Measurements from ENCODE around the gene TMOD2. TPM values are rescaled to one million over a fixed set of nuclear protein-coding genes. Genes with fewer than 3 reads are reported as not detected.
A peak's percentile ranks its signal among the peaks of the same experiment; 100 is the strongest.

The TMOD2 gene
- total RNA-seq, 6 experiments from 2014 or later = 1.1 to 2.5 (median 1.3) TPM

DNA sequence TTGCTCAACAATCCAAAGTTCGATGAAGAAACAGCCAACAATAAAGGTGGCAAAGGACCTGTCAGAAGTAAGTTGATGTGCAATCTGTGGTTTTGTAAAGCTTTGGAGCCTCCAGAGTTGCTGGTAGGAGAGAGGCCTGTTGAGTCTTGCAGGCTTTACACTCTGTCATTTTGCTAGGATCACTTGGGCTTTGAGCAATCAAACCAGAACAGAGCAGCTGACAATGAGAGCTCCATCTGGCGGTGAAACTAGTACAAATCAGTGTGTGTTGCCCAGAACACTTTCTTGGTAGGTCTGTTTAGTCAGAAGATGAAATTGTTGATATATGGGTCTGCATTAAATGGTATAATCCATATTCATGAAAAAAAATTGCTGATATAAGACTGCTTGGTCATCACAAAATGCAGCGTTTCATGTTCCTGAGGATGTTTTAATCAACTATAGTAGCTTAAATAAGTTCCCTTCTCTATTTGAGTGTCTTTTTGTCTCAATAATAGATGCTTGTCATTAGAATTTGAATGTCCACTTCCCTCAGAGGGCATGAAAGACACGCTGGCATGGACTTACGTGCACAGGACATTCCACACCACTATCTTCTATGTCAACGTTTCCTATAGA is 25.7 kb downstream of the TMOD2 start:
- ATAC-seq (peak; percentile 93 to 96 (median 94)), DNase-seq (peak in 1 of 3 donors; percentile 70)
- no peak for TF ChIP-seq POLR2A (IDR thresholded peaks at IDR 0.05)
- TF ChIP-seq, protein P1, sequence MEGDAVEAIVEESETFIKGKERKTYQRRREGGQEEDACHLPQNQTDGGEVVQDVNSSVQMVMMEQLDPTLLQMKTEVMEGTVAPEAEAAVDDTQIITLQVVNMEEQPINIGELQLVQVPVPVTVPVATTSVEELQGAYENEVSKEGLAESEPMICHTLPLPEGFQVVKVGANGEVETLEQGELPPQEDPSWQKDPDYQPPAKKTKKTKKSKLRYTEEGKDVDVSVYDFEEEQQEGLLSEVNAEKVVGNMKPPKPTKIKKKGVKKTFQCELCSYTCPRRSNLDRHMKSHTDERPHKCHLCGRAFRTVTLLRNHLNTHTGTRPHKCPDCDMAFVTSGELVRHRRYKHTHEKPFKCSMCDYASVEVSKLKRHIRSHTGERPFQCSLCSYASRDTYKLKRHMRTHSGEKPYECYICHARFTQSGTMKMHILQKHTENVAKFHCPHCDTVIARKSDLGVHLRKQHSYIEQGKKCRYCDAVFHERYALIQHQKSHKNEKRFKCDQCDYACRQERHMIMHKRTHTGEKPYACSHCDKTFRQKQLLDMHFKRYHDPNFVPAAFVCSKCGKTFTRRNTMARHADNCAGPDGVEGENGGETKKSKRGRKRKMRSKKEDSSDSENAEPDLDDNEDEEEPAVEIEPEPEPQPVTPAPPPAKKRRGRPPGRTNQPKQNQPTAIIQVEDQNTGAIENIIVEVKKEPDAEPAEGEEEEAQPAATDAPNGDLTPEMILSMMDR (IDR thresholded peaks at IDR 0.05) = peak; percentile 78 to 85 (median 82)
- H3K27me3 ChIP-seq = no peaks in the 10 kb centered on the region
- peaks cover 0 to 6% (median 3%) of the 10 kb centered on the region in 4 donors for H3K4me1 ChIP-seq
- H3K9me3 ChIP-seq = no peaks in the 10 kb centered on the region
- no peaks in the 10 kb centered on the region for H3K36me3 ChIP-seq
- no peak overlapping the region for H3K27ac ChIP-seq
- H3K4me3 ChIP-seq = no peak overlapping the region
- WGBS (ENCODE audit: insufficient coverage, low coverage, low lambda C conversion rate, missing lambda C conversion rate) = 28% methylated on average over 6 of the region's 6 CpGs
- intact Hi-C loops (cut with DNase I) = no loop called here

DNA sequence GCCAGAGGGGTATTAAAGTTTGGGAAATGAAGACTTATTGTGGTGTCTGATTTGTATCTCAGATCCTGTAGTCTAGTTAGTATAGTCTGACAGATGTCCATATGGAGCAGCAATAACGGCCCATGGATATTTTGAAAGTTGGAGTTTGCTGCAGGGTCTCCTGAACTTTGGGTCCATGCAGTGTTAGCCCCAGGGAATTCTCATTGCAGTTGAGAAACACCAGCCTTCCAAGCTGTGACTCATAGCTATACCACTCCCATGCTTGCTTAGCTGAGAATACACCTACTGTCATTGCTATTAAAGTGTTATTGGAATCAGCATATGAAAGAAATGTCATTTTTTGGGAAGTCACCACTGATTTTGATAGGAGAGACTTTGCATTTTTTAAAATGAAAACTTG is 29.2 kb downstream of the TMOD2 start:
- H3K27ac ChIP-seq = no peak overlapping the region
- intact Hi-C loops (cut with DNase I) = no loop called here
- 67% methylated on average over 1 of the region's 1 CpG for WGBS (ENCODE audit: insufficient coverage, low coverage, low lambda C conversion rate, missing lambda C conversion rate)
- TF ChIP-seq POLR2A (IDR thresholded peaks at IDR 0.05) = no peak
- TF ChIP-seq, protein P1 (IDR thresholded peaks at IDR 0.05) = no peak
- H3K9me3 ChIP-seq = no peaks in the 10 kb centered on the region
- H3K4me3 ChIP-seq = no peak overlapping the region
- ATAC-seq = no peak
- DNase-seq = no peak
- H3K36me3 ChIP-seq = no peaks in the 10 kb centered on the region
- peaks cover 0 to 6% (median 3%) of the 10 kb centered on the region in 4 donors for H3K4me1 ChIP-seq
- H3K27me3 ChIP-seq = no peaks in the 10 kb centered on the region

DNA sequence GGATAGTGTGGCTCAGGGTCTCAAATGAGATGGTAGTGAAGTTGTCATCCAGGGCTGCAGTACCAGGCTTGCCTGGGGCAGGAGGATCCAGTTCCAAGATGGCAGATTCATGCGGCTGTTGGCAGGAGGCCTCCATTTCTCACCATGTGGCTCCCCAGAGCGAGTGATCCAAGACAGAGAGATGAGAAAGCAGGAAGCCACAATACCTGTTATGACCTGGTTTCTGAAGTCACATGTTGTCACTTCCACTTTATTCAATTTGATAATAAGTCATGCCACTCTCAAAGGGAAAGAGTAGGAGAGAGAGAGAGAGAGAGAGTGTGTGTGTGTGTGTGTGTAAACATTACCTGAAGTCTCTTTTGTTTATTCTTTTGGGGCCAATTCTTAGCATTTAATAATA is 30.1 kb downstream of the TMOD2 start:
- TF ChIP-seq, protein P1 (IDR thresholded peaks at IDR 0.05) = no peak
- DNase-seq (no peak), ATAC-seq (no peak)
- no peak overlapping the region for H3K27ac ChIP-seq
- intact Hi-C loops (cut with DNase I) = no loop called here
- 29% methylated on average over 1 of the region's 2 CpGs for WGBS (ENCODE audit: insufficient coverage, low coverage, low lambda C conversion rate, missing lambda C conversion rate)
- H3K4me3 ChIP-seq = no peak overlapping the region
- peaks cover 0 to 4% (median 2%) of the 10 kb centered on the region in 4 donors for H3K4me1 ChIP-seq
- H3K9me3 ChIP-seq = no peaks in the 10 kb centered on the region
- no peaks in the 10 kb centered on the region for H3K36me3 ChIP-seq
- H3K27me3 ChIP-seq = no peaks in the 10 kb centered on the region

DNA sequence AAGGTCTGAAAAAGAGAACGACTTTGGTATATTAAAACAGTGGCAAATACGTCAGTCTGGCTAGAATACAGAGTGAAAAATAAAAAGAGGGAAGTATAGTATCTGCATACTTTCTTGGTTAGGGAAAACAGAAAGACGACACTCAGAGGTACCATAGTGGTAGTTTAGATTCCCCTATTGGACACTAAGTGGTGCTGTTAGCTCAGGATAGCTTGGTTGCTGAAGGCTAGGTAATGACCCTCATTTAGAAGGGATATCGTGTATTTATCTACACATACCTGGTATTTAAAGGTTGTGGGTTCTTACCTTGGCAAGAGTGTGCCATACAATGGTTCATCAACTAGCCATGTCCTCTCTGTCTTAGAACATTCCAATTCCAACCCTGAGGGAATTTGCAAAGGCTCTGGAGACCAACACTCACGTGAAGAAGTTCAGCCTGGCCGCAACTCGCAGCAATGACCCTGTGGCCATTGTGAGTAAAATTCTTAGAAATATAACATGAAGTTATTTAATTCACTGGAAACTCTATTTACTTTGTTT is 31.0 kb downstream of the TMOD2 start:
- 53% methylated on average over 7 of the region's 7 CpGs for WGBS (ENCODE audit: insufficient coverage, low coverage, low lambda C conversion rate, missing lambda C conversion rate)
- no peak for TF ChIP-seq POLR2A (IDR thresholded peaks at IDR 0.05)
- TF ChIP-seq, protein P1 (IDR thresholded peaks at IDR 0.05) = peak; percentile 39 to 64 (median 55)
- intact Hi-C loops (cut with DNase I) = no loop called here

More for the DNA sequence above, 31.0 kb downstream of the TMOD2 start:
- ATAC-seq = peak; percentile 72 to 87 (median 78)
- Histone ChIP-seq H3K4me3 (no peak overlapping the region), H3K4me1 (no peaks in the 10 kb centered on the region), H3K27me3 (no peaks in the 10 kb centered on the region), H3K36me3 (no peaks in the 10 kb centered on the region), H3K27ac (no peak overlapping the region), H3K9me3 (no peaks in the 10 kb centered on the region)
- DNase-seq = no peak
